ENCODE results near the gene GAB2.

Gene GAB2

DNA sequence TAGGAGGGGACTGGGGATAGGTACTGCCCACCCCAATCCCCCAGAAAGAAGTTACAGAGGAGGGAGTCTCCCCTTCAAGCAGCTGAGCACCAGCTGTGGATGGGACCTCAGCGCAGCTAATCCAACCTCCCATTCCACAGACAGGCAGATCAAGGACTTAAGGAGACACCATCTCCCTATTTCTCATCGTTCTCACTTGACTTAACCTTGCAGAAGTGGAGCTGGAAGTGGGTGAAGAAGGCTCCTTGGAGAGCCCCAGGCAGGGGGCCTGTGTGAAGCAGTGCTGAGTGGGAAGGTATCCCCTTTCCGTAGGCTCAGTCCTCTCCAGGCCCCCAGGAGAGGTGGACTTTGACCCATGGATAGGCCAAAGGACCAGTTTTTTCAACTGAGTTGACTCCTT lies 201.6 kb downstream of the GAB2 start:
- no peak for DNase-seq

GRCh38 chr11:78214331-78215194 lies 203.1 kb downstream of the GAB2 start:
- no peak for DNase-seq

DNA sequence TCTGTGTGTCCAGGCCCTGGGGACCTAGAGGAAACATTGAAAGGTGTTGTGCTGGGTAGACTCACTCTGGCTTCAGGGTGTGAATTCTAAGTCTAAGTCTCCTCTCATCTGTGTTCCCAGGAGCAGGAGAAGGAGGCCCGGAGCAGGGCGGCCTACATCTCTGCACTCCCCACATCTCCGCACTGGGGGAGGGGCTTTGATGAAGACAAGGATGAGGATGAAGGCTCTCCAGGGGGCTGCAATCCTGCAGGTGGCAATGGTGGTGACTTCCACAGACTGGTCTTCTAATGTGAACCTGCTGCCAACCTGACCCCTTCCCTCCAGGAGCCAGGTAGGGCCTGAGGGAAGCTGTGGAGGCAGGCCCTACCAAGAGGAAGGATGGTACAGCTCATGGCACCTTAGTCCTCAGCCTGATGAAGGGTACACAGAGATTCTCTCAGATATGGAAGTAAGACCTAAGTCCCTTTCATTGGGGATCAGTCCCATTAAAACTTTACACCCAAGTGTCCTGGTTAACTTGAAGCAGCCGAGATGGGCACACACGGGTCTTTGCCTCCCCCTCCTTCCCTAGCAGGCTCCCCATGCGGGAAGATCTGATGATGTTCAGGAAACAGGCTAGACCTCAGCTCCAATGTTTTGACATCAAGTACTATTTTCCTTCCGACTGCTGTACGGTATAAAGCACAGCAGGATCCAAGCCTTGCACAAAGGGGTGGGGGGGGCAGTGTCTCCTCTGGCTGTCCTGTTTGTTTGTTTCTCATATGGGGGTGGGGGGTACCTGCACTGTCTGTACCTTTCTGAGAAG lies 203.9 kb downstream of the GAB2 start:
- DNase-seq, result no peak

- no peak for DNase-seq
Observed at GRCh38 chr11:78212586-78213371, 204.8 kb downstream of the GAB2 start.

DNA sequence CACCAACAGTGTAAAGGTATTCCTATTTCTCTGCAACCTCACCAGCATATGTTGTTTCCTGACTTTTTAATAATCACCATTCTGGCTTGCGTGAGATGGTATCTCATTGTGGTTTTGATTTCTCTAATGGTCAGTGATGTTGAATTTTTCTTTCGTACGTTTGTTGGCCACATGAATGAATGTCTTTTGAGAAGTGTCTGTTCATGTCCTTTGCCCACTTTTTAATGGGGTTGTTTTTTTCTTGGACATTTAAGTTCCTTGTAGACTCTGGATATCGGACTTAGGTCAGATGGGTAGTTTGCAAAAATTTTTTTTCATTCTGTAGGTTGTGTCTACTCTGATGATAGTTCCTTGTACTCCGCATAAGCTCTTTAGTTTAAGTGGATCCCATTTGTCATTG lies 206.1 kb downstream of the GAB2 start:
- no peak for DNase-seq

DNA sequence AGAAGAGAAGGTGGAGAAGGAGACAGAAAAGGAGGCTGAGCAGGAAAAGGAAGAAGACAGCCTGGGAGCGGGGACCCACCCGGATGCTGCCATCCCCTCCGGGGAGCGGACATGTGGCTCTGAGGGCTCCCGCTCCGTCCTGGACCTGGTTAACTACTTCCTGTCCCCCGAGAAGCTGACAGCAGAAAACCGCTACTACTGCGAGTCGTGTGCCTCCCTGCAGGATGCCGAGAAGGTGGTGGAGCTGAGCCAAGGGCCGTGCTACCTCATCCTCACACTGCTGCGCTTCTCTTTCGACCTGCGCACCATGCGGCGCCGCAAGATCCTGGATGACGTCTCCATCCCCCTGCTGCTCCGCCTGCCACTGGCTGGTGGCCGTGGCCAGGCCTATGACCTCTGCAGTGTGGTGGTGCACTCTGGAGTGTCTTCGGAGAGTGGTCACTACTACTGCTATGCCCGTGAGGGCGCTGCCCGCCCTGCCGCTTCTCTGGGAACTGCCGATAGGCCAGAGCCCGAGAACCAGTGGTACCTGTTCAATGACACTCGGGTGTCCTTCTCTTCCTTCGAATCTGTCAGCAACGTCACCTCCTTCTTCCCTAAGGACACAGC lies 207.5 kb downstream of the GAB2 start:
- DNase-seq, result no peak

- no peak for DNase-seq
Observed at GRCh38 chr11:78209478-78209877, 208.1 kb downstream of the GAB2 start.

DNA sequence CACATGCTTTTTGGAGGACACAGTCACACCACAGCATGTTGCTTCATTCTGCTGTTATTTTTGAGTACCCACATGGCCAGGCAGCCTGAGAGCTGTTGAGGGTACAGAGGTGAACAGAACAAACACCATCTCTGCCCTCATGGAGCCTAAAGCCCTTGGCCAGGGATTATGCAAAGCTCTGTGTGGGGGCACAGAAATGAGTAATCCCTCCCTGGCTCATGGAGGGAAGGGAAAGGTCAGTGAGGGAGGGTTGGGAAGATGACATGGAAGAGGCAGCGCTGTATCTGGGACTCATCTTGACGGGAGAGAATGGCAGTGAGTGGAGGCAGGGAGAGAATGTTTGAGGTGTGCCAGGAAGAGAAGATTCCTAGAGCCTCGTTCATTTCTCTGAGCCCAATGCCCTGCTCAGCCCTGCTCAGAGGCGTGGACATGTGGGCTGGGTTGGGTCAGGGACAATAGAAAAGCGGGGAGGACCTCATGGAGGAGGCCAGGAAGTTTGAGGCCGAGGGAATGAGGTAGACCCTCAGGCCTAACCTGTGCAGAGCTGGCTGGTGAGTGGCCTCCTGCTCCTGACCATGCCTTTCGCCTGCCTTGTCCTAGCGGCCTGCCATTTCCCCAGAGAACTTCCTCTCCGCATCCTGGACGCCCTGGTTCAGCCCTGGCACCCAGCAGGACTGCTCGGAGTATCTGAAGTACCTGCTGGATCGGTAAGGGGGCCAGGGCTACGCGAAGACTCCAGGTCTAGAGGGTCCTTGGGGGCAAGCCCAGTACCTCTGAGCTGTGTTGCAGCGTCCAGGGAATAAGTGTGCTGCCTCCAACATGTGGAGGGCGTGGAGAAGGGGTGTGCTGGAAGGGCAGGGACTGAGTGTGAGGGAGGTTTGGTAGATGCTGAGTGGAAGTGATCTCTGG lies 209.1 kb downstream of the GAB2 start:
- no peak for DNase-seq

- no peak for DNase-seq
Observed at GRCh38 chr11:78207532-78208256, 209.9 kb downstream of the GAB2 start.

DNA sequence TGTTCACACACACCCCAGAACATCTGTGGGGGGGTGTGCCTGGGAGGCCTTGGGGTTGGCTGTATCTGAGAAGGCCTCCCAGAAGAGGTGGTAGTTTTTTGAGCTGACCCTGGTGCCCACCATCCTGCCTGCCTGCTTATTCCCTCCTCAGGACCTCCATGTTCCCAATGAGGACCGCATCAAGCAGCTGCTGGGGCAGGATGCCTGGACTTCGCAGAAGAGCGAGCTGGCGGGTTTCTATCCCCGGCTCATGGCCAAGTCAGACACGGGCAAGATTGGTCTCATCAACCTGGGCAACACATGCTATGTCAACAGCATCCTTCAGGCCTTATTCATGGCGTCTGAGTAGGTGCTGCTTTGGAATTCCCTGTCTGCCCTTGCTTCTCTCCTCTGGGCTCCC lies 211.9 kb downstream of the GAB2 start:
- DNase-seq, result no peak

GRCh38 chr11:78205256-78205655 lies 212.4 kb downstream of the GAB2 start:
- DNase-seq, result no peak

GRCh38 chr11:78203184-78203583 lies 214.4 kb downstream of the GAB2 start:
- DNase-seq, result no peak

- DNase-seq, result peak; percentile 61
Observed at GRCh38 chr11:78202733-78203167, 214.9 kb downstream of the GAB2 start.

- DNase-seq, result no peak
Observed at GRCh38 chr11:78201096-78201818, 216.4 kb downstream of the GAB2 start.

DNA sequence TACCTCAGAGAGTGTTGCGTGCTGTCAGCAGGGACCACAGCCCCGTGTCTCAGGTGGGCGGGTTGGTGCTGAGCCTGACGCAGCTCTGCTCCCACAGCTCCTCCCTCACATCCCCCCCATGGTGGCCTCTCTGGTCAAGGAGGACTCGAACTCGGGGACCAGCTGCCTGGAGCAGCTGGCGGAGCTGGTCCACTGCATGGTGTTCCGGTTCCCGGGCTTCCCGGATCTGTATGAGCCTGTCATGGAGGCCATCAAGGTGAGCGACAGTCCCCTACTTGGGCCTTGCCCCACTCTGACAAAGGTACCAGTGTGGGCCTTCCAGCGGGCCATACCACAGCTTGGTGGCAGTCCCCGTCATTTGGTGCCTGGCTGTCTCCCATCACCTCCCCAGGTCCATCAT lies 217.1 kb downstream of the GAB2 start:
- no peak for DNase-seq

GRCh38 chr11:78200061-78200460 lies 217.6 kb downstream of the GAB2 start:
- DNase-seq, result no peak

DNA sequence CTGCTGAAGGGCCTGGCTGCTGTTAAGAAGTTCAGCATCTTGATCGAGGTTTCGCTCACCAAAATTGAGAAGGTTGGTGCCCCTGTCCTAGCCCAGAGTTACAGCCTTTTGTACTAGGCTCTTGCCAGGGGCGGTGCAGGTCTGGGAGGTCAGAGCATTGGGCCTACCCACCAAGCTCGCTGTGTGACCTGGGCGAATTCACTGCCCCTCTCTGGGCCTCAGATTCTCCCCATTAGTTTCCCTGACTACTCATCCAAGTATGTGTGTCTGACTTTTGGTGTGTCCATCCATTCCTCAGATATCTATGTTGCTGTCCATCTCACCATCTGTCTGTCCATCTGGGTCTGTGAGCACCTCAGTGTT lies 218.0 kb downstream of the GAB2 start:
- no peak for DNase-seq

DNA sequence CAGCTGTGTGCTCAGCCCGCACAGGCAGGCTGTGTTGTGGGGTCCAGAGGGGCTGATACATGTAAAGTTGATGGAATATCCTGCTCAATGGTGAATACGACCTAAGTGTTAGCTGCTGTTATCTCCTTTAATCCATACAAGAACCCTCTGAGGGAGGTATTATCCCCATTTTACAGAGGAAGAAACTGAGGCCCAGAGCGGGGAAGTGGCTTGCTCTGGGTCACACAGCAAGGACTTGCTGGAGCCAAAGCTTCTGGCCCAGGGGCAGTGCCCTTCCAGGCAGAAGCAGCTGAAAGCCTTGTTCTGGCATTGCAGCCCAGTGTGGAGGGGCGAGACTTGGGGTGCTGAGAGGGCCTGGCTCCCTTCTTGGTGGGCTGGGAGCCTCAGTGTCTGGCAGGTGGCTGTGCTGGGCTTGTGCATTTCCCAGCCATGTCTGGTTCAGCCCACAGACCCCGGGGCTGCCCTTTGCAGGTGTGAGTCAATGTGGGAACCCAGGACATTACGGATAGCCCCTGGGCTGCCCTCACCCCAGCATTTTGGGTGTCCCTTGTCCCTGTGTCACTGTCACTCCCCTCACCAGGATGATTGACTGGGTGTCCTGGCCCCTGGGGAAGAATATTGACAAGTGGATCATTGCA lies 218.5 kb downstream of the GAB2 start:
- no peak for DNase-seq

- DNase-seq, result no peak
Observed at GRCh38 chr11:78197816-78198215, 219.8 kb downstream of the GAB2 start.

GRCh38 chr11:78196661-78197091 lies 220.9 kb downstream of the GAB2 start:
- DNase-seq, result no peak

All from activated CD4-positive, alpha-beta T cell treated with anti-CD3 and anti-CD28 coated beads, Interleukin-2, Interleukin-6, amounts not matched to agents 100 ng/mL and 50 ng/mL, durations not matched to agents 16 hours and 8 hours (primary cell).